Suprapubic skin (tissue), 4 donors: ENCODE data around the gene BTNL8. TPM values are rescaled to one million over a fixed set of nuclear protein-coding genes. Genes with fewer than 3 reads are reported as not detected.

Experiments used
- DNase-seq, 2 donors: peaks; one replicate each; pipeline ENCODE4 v3.0.0-alpha.2; 2019; ENCODE audit warnings: low spot score in 2 of 2
- H3K27ac ChIP-seq: fragments of 200-600 bp; sonication (generic); one replicate; pipeline ENCODE4 v1.5.1; 2019
- H3K27me3 ChIP-seq: fragments of 200-600 bp; sonication (generic); one replicate; pipeline ENCODE4 v1.5.1; 2019
- H3K36me3 ChIP-seq: fragments of 200-600 bp; sonication (generic); one replicate; pipeline ENCODE4 v1.5.1; 2019
- H3K4me1 ChIP-seq: fragments of 200-600 bp; sonication (generic); one replicate; pipeline ENCODE4 v1.5.1; 2019
- H3K4me3 ChIP-seq: fragments of 200-600 bp; sonication (generic); one replicate; pipeline ENCODE4 v1.5.1; 2019; ENCODE audit warnings: mild to moderate bottlenecking
- H3K9me3 ChIP-seq: fragments of 200-600 bp; sonication (generic); one replicate; pipeline ENCODE4 v1.5.1; 2019
- EP300 ChIP-seq: sonication (generic); formaldehyde crosslinking; IDR thresholded peaks from one replicate; pipeline ENCODE4 v1.6.1; 2017; ENCODE audit warnings: antibody characterized with exemption
- POLR2A ChIP-seq, 2 donors: fragments of 450-650 bp; IDR thresholded peaks; one replicate each; pipeline ENCODE4 v1.6.1; 2017; ENCODE audit warnings: antibody characterized with exemption in 2 of 2, mild to moderate bottlenecking in 2 of 2, moderate library complexity in 2 of 2
- POLR2AphosphoS5 ChIP-seq, 3 donors: sonication (generic); formaldehyde crosslinking; IDR thresholded peaks; one replicate each; pipeline ENCODE4 v1.6.1; 2017; ENCODE audit warnings: antibody characterized with exemption in 3 of 3
- WGBS: methylation state at CpG from one replicate; pipeline ENCODE4 v1.1.5; 2018; 5-methylcytosine and 5-hydroxymethylcytosine counted together
- total RNA-seq, 4 donors: library from RNA; depleted of rRNA; stranded (reverse); fragments of >200 nt; gene quantifications; one replicate each; pipeline ENCODE4 v1.1.0, GENCODE V29; 2016
- TF ChIP-seq, protein P1 (sequence below), 2 donors: fragments of 200-600 bp in 1 of 2; fragments of 450-650 bp in 1 of 2; sonication (generic) in 1 of 2; IDR thresholded peaks; one replicate each; pipeline ENCODE4 v1.5.1; 2016 to 2019; ENCODE audit warnings: antibody characterized with exemption in 2 of 2, mild to moderate bottlenecking in 1 of 2, moderate library complexity in 1 of 2

The BTNL8 gene
- total RNA-seq, 4 donors from 2014 or later: 0.51 to 0.79 TPM; not detected in 2

DNA sequence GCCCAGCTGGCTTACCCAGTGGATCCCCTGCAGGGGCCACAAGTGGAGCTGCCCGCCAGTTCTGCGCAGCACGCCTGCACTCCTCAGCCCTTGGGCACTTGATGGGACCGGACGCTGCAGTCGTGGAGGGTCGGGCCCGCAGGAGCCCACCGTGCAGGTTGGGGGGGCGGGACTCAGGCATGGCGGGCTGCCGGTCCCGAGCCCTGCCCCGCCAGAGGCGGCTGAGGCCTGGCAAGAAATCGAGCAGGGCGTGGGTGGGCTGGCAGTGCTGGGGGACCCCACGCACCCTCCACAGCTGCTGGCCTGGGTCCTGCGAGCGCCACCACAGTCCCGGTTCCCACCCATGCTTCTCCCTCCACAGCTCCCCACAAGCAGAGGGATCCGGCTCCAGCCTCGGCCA, 70.4 kb downstream of the BTNL8 start:
- no peak for DNase-seq
- 89% methylated on average over 8 of the region's 23 CpGs for WGBS
- Histone ChIP-seq H3K27ac (no peak overlapping the region), H3K27me3 (no peaks in the 10 kb centered on the region), H3K4me3 (no peak overlapping the region), H3K4me1 (no peaks in the 10 kb centered on the region), H3K9me3 (no peaks in the 10 kb centered on the region), H3K36me3 (no peaks in the 10 kb centered on the region)
- TF ChIP-seq, protein P1, sequence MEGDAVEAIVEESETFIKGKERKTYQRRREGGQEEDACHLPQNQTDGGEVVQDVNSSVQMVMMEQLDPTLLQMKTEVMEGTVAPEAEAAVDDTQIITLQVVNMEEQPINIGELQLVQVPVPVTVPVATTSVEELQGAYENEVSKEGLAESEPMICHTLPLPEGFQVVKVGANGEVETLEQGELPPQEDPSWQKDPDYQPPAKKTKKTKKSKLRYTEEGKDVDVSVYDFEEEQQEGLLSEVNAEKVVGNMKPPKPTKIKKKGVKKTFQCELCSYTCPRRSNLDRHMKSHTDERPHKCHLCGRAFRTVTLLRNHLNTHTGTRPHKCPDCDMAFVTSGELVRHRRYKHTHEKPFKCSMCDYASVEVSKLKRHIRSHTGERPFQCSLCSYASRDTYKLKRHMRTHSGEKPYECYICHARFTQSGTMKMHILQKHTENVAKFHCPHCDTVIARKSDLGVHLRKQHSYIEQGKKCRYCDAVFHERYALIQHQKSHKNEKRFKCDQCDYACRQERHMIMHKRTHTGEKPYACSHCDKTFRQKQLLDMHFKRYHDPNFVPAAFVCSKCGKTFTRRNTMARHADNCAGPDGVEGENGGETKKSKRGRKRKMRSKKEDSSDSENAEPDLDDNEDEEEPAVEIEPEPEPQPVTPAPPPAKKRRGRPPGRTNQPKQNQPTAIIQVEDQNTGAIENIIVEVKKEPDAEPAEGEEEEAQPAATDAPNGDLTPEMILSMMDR (IDR thresholded peaks at IDR 0.05): no peak
- TF ChIP-seq POLR2AphosphoS5 (IDR thresholded peaks at IDR 0.05) (no peak), EP300 (no peak), POLR2A (IDR thresholded peaks at IDR 0.05) (no peak)

GRCh38 chr5:180970336-180970735, 71.4 kb downstream of the BTNL8 start:
- Histone ChIP-seq H3K9me3 (no peaks in the 10 kb centered on the region), H3K36me3 (no peaks in the 10 kb centered on the region), H3K4me1 (no peaks in the 10 kb centered on the region), H3K27ac (no peak overlapping the region), H3K4me3 (no peak overlapping the region), H3K27me3 (no peaks in the 10 kb centered on the region)
- no peak for TF ChIP-seq POLR2AphosphoS5 (IDR thresholded peaks at IDR 0.05)
- 95% methylated on average over 14 of the region's 31 CpGs for WGBS
- no peak for DNase-seq

DNA sequence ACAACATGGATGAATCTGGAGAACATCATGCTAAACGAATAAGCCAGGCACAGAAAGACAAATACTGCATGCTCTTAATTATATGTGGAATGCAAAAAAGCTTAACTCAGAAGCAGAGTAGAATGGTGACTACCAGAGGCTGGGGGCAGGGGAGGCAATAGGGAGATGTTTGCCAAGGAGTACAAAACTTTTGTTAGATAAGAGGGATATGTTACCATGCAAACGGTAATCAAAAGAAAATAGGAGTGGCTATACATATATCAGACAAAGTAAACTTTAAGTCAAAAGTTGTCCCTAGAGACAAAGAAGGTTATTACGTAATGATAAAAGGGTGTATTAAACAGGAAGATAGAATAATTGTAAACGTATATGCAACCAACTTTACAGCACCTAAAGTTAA, 71.9 kb downstream of the BTNL8 start:
- WGBS: 70% methylated on average over 4 of the region's 4 CpGs
- no peaks in the 10 kb centered on the region for H3K9me3 ChIP-seq
- TF ChIP-seq POLR2A (IDR thresholded peaks at IDR 0.05) (no peak), POLR2AphosphoS5 (IDR thresholded peaks at IDR 0.05) (no peak), EP300 (no peak)
- TF ChIP-seq, protein P1 (IDR thresholded peaks at IDR 0.05): no peak
- DNase-seq: no peak
- no peak overlapping the region for H3K27ac ChIP-seq
- H3K4me3 ChIP-seq: no peak overlapping the region
- no peaks in the 10 kb centered on the region for H3K36me3 ChIP-seq
- H3K4me1 ChIP-seq: no peaks in the 10 kb centered on the region
- no peaks in the 10 kb centered on the region for H3K27me3 ChIP-seq

GRCh38 chr5:180974612-180975315, 75.8 kb downstream of the BTNL8 start:
- Histone ChIP-seq H3K4me3 (no peak overlapping the region), H3K27ac (no peak overlapping the region), H3K27me3 (no peaks in the 10 kb centered on the region), H3K9me3 (no peaks in the 10 kb centered on the region), H3K4me1 (no peaks in the 10 kb centered on the region), H3K36me3 (no peaks in the 10 kb centered on the region)
- WGBS: 68% methylated on average over 2 of the region's 2 CpGs
- DNase-seq: no peak
- TF ChIP-seq POLR2A (IDR thresholded peaks at IDR 0.05): no peak

DNA sequence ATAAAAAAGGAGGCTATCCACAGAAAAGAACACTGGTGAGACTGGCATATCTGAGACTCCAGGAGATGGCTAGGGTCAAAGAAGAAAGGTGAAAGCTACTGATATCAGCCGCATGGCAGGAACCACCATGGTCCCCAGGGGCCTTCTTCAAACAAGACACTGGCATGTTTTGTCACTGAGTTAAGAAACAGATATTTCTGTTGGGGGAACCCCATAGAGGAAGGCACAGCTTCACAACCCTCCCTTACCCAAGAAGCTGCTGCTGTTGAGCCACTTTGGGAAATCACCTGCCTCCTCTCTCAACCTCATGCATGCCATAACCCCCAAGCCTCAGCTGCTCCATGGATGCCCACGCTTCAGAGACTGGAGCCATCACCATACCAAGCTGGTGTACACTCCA, 76.4 kb downstream of the BTNL8 start:
- Histone ChIP-seq H3K27ac (no peak overlapping the region), H3K4me1 (no peaks in the 10 kb centered on the region), H3K4me3 (no peak overlapping the region), H3K9me3 (no peaks in the 10 kb centered on the region), H3K27me3 (no peaks in the 10 kb centered on the region), H3K36me3 (no peaks in the 10 kb centered on the region)
- TF ChIP-seq EP300 (no peak), POLR2AphosphoS5 (IDR thresholded peaks at IDR 0.05) (no peak), POLR2A (IDR thresholded peaks at IDR 0.05) (no peak)
- TF ChIP-seq, protein P1 (IDR thresholded peaks at IDR 0.05): no peak
- WGBS: 83% methylated on average over 2 of the region's 2 CpGs
- no peak for DNase-seq

GRCh38 chr5:180976518-180976917, 77.6 kb downstream of the BTNL8 start:
- no peak overlapping the region for H3K27ac ChIP-seq
- no peaks in the 10 kb centered on the region for H3K4me1 ChIP-seq
- 72% methylated on average over 6 of the region's 6 CpGs for WGBS
- H3K36me3 ChIP-seq: no peaks in the 10 kb centered on the region
- no peaks in the 10 kb centered on the region for H3K27me3 ChIP-seq
- H3K4me3 ChIP-seq: no peak overlapping the region
- H3K9me3 ChIP-seq: no peaks in the 10 kb centered on the region
- TF ChIP-seq POLR2A (IDR thresholded peaks at IDR 0.05) (no peak), EP300 (no peak), POLR2AphosphoS5 (IDR thresholded peaks at IDR 0.05) (no peak)
- no peak for DNase-seq

- H3K27me3 ChIP-seq: no peaks in the 10 kb centered on the region
- no peaks in the 10 kb centered on the region for H3K4me1 ChIP-seq
- no peak for DNase-seq
- no peak overlapping the region for H3K4me3 ChIP-seq
- WGBS: 52% methylated on average over 1 of the region's 1 CpG
- H3K27ac ChIP-seq: no peak overlapping the region
- H3K9me3 ChIP-seq: no peaks in the 10 kb centered on the region
- TF ChIP-seq POLR2A (IDR thresholded peaks at IDR 0.05): no peak
- TF ChIP-seq POLR2AphosphoS5 (IDR thresholded peaks at IDR 0.05): no peak
- TF ChIP-seq, protein P1 (IDR thresholded peaks at IDR 0.05): no peak
- TF ChIP-seq EP300: no peak
- no peaks in the 10 kb centered on the region for H3K36me3 ChIP-seq
These were observed 78.9 kb downstream of the BTNL8 start for GRCh38 chr5:180977852-180978251.
